GM21576 (cell line): ENCODE measurements around the gene PRELID1.
"Not testable (repeated sequence)": the region's sequence is repeated elsewhere in the genome, so short reads cannot be mapped to it uniquely, and the experiment has no call there.

Source experiments
- ATAC-seq: cut with Tn5 transposase; IDR thresholded peaks from one replicate; pipeline ENCODE4 v1.9.1; 2021; ENCODE audit warnings: mild to moderate bottlenecking, moderate library complexity; ENCODE audit not compliant: unreplicated experiment

The PRELID1 gene

GRCh38 chr5:177303121-177303924 lies at the start of gene PRELID1, which contains the start of gene RAB24:
PRELID1 (plus strand) TSS chr5:177303799; CDS start chr5:177303986, 187 bp downstream.
RAB24 (minus strand) TSS chr5:177303719; CDS start chr5:177303288, 431 bp downstream.
- ATAC-seq: peak; percentile 66

- no peak for ATAC-seq
Observed at GRCh38 chr5:177256296-177256695, 47.3 kb upstream of the PRELID1 start.

GRCh38 chr5:177258711-177259110 lies 44.9 kb upstream of the PRELID1 start:
- not testable (repeated sequence) for ATAC-seq

GRCh38 chr5:177260961-177261360 lies 42.6 kb upstream of the PRELID1 start:
- no peak for ATAC-seq

GRCh38 chr5:177261510-177261909 lies 42.1 kb upstream of the PRELID1 start:
- ATAC-seq: no peak

- ATAC-seq: no peak
Observed at GRCh38 chr5:177264178-177264577, 39.4 kb upstream of the PRELID1 start.

- no peak for ATAC-seq
Observed at GRCh38 chr5:177265395-177265794, 38.2 kb upstream of the PRELID1 start.

- ATAC-seq: no peak
Observed at GRCh38 chr5:177269232-177269895, 34.2 kb upstream of the PRELID1 start.

GRCh38 chr5:177269976-177270375 lies 33.6 kb upstream of the PRELID1 start:
- no peak for ATAC-seq

GRCh38 chr5:177270653-177271052 lies 32.9 kb upstream of the PRELID1 start:
- no peak for ATAC-seq

GRCh38 chr5:177271113-177271512 lies 32.5 kb upstream of the PRELID1 start:
- no peak for ATAC-seq

- no peak for ATAC-seq
Observed at GRCh38 chr5:177275883-177276282, 27.7 kb upstream of the PRELID1 start.

- ATAC-seq: no peak
Observed at GRCh38 chr5:177276886-177277285, 26.7 kb upstream of the PRELID1 start.

GRCh38 chr5:177288191-177288590 lies 15.4 kb upstream of the PRELID1 start:
- no peak for ATAC-seq

GRCh38 chr5:177290816-177291596 lies 12.6 kb upstream of the PRELID1 start:
- no peak for ATAC-seq

- no peak for ATAC-seq
Observed at GRCh38 chr5:177291735-177292134, 11.9 kb upstream of the PRELID1 start.

- no peak for ATAC-seq
Observed at GRCh38 chr5:177293819-177294581, 9.6 kb upstream of the PRELID1 start.

- no peak for ATAC-seq
Observed at GRCh38 chr5:177294632-177295031, 9.0 kb upstream of the PRELID1 start.

GRCh38 chr5:177295924-177296323 lies 7.7 kb upstream of the PRELID1 start:
- no peak for ATAC-seq

- no peak for ATAC-seq
Observed at GRCh38 chr5:177296581-177296980, 7.0 kb upstream of the PRELID1 start.

- no peak for ATAC-seq
Observed at GRCh38 chr5:177297922-177298321, 5.7 kb upstream of the PRELID1 start.
